GM12865 (cell line): Measurements from ENCODE around the gene APCDD1L.

Source experiments
- DNase-seq: peaks from one replicate; pipeline ENCODE4 v3.0.0; 2010; ENCODE audit warnings: low read depth
- H3K4me3 ChIP-seq: 2 replicates; pipeline ENCODE4 v1.5.1; 2011; ENCODE audit warnings: mild to moderate bottlenecking, low read depth, low read length, control low read depth
- CTCF ChIP-seq: IDR thresholded peaks from 2 replicates; pipeline ENCODE4 v1.5.1; 2011; ENCODE audit warnings: low read length, control low read depth, low read depth, inconsistent platforms; ENCODE audit not compliant: insufficient read depth; ENCODE audit errors: missing control alignments

The APCDD1L gene

GRCh38 chr20:58549231-58550209 lies 34.3 kb upstream of the APCDD1L start:
- H3K4me3 ChIP-seq, result no peak overlapping the region
- no peak for TF ChIP-seq CTCF
- no peak for DNase-seq

- TF ChIP-seq CTCF, result no peak
- no peak for DNase-seq
These were observed 32.6 kb upstream of the APCDD1L start for GRCh38 chr20:58547623-58548475.

GRCh38 chr20:58546756-58547622 lies 31.8 kb upstream of the APCDD1L start:
- no peak overlapping the region for H3K4me3 ChIP-seq
- no peak for TF ChIP-seq CTCF
- no peak for DNase-seq

More at GRCh38 chr20:58547623-58548475, 32.6 kb upstream of the APCDD1L start:
- no peak overlapping the region for H3K4me3 ChIP-seq

GRCh38 chr20:58546416-58546711 lies 31.2 kb upstream of the APCDD1L start:
- no peak overlapping the region for H3K4me3 ChIP-seq
- DNase-seq, result no peak
- no peak for TF ChIP-seq CTCF

- no peak for DNase-seq
- TF ChIP-seq CTCF, result no peak
- no peak overlapping the region for H3K4me3 ChIP-seq
These were observed 30.6 kb upstream of the APCDD1L start for GRCh38 chr20:58545565-58546415.
